Measurements from ENCODE around the gene UBE2G2. TPM values are rescaled to one million over a fixed set of nuclear protein-coding genes. Genes with fewer than 3 reads are reported as not detected.

The UBE2G2 gene
- total RNA-seq, 1 experiment from 2014 or later = 91.3 TPM

- Histone ChIP-seq H3K4me3 (ENCODE audit: low read depth, low read length) (no peak overlapping the region), H3K36me3 (ENCODE audit: control insufficient read depth, insufficient read depth, low read length) (peaks cover 3% of the 10 kb centered on the region), H3K9me3 (no peaks in the 10 kb centered on the region), H3K4me1 (peaks cover 5% of the 10 kb centered on the region; the same call in 1 of the 2 replicates), H3K27me3 (replicated peaks; ENCODE audit: control insufficient read depth, insufficient read depth, low read length) (no peaks in the 10 kb centered on the region)
- Mint-ChIP-seq H3K27ac (ENCODE audit: unreplicated experiment) (no peak overlapping the region), H3K9me3 (ENCODE audit: unreplicated experiment) (no peaks in the 10 kb centered on the region), H3K36me3 (ENCODE audit: insufficient read depth, unreplicated experiment) (peaks cover 65% of the 10 kb centered on the region), H3K4me1 (ENCODE audit: low read depth, unreplicated experiment) (peaks cover 5% of the 10 kb centered on the region), H3K27me3 (ENCODE audit: insufficient read depth, unreplicated experiment) (no peaks in the 10 kb centered on the region), H3K4me3 (ENCODE audit: unreplicated experiment) (no peak overlapping the region)
- intact Hi-C loops (cut with micrococcal nuclease; ENCODE audit: unreplicated experiment) = no loop called here
- no peak for DNase-seq
- POLR2A ChIA-PET = no interaction called here
- CTCF ChIA-PET = no interaction called here
- TF ChIP-seq CTCF (IDR thresholded peaks at IDR 0.05; ENCODE audit: insufficient read depth in 1 of 2, low read depth in 1 of 2, low read length in 1 of 2, severe bottlenecking in 1 of 2, unreplicated experiment in 1 of 2) = no peak
- no TSS peak for BruUV-seq (replicated peaks)
Measured at GRCh38 chr21:44813149-44813548, 11.5 kb upstream of the UBE2G2 start.

- intact Hi-C loops (cut with micrococcal nuclease; ENCODE audit: unreplicated experiment) = no loop called here
- TF ChIP-seq CTCF (IDR thresholded peaks at IDR 0.05; ENCODE audit: insufficient read depth in 1 of 2, low read depth in 1 of 2, low read length in 1 of 2, severe bottlenecking in 1 of 2, unreplicated experiment in 1 of 2) = no peak
Measured at GRCh38 chr21:44812640-44813039, 11.0 kb upstream of the UBE2G2 start.

GRCh38 chr21:44810779-44811178, 9.2 kb upstream of the UBE2G2 start:
- Histone ChIP-seq H3K4me3 (ENCODE audit: low read depth, low read length) (no peak overlapping the region), H3K9me3 (no peaks in the 10 kb centered on the region), H3K27me3 (replicated peaks; ENCODE audit: control insufficient read depth, insufficient read depth, low read length) (no peaks in the 10 kb centered on the region), H3K36me3 (ENCODE audit: control insufficient read depth, insufficient read depth, low read length) (peaks cover 3% of the 10 kb centered on the region), H3K4me1 (no peaks in the 10 kb centered on the region)
- Mint-ChIP-seq H3K36me3 (ENCODE audit: insufficient read depth, unreplicated experiment) (peaks cover 68% of the 10 kb centered on the region), H3K4me1 (ENCODE audit: low read depth, unreplicated experiment) (no peaks in the 10 kb centered on the region), H3K27me3 (ENCODE audit: insufficient read depth, unreplicated experiment) (no peaks in the 10 kb centered on the region), H3K4me3 (ENCODE audit: unreplicated experiment) (no peak overlapping the region), H3K9me3 (ENCODE audit: unreplicated experiment) (no peaks in the 10 kb centered on the region), H3K27ac (ENCODE audit: unreplicated experiment) (no peak overlapping the region)
- BruUV-seq (replicated peaks) = no TSS peak
- TF ChIP-seq CTCF (IDR thresholded peaks at IDR 0.05; ENCODE audit: insufficient read depth in 1 of 2, low read depth in 1 of 2, low read length in 1 of 2, severe bottlenecking in 1 of 2, unreplicated experiment in 1 of 2) = no peak
- intact Hi-C loops (cut with micrococcal nuclease; ENCODE audit: unreplicated experiment) = no loop called here
- no peak for DNase-seq
- ChIA-PET POLR2A (no interaction called here), CTCF (no interaction called here)

More at GRCh38 chr21:44812640-44813039, 11.0 kb upstream of the UBE2G2 start:
- Mint-ChIP-seq H3K4me3 (ENCODE audit: unreplicated experiment) (no peak overlapping the region), H3K9me3 (ENCODE audit: unreplicated experiment) (no peaks in the 10 kb centered on the region), H3K4me1 (ENCODE audit: low read depth, unreplicated experiment) (peaks cover 5% of the 10 kb centered on the region), H3K27ac (ENCODE audit: unreplicated experiment) (no peak overlapping the region), H3K36me3 (ENCODE audit: insufficient read depth, unreplicated experiment) (peaks cover 70% of the 10 kb centered on the region), H3K27me3 (ENCODE audit: insufficient read depth, unreplicated experiment) (no peaks in the 10 kb centered on the region)
- BruUV-seq (replicated peaks) = no TSS peak
- ChIA-PET POLR2A (no interaction called here), CTCF (no interaction called here)
- Histone ChIP-seq H3K36me3 (ENCODE audit: control insufficient read depth, insufficient read depth, low read length) (peaks cover 3% of the 10 kb centered on the region), H3K27me3 (replicated peaks; ENCODE audit: control insufficient read depth, insufficient read depth, low read length) (no peaks in the 10 kb centered on the region), H3K4me3 (ENCODE audit: low read depth, low read length) (no peak overlapping the region), H3K9me3 (no peaks in the 10 kb centered on the region), H3K4me1 (peaks cover 5% of the 10 kb centered on the region; the same call in 1 of the 2 replicates)
- no peak for DNase-seq
